Esophagus squamous epithelium (tissue), 5 donors: ENCODE data around the gene NYAP1. TPM values are rescaled to one million over a fixed set of nuclear protein-coding genes. Genes with fewer than 3 reads are reported as not detected.

ENCODE experiments used
- DNase-seq: peaks from one replicate; lab custom pipeline; 2025; lab: John Stamatoyannopoulos, UW
- H3K27ac ChIP-seq, 4 donors: fragments of 200-600 bp; sonication (generic); one replicate each; pipeline ENCODE4 v1.5.1; 2016 to 2019; ENCODE audit warnings: mild to moderate bottlenecking in 1 of 4
- H3K27me3 ChIP-seq, 4 donors: fragments of 200-600 bp; sonication (generic); 1 replicate in 3 of 4; 2 replicates in 1 of 4; pipeline versions ENCODE4 v1.5.1 to v1.6.0; 2017 to 2021; ENCODE audit warnings: antibody characterized with exemption in 1 of 4
- H3K36me3 ChIP-seq, 3 donors: fragments of 200-600 bp; sonication (generic); one replicate each; pipeline ENCODE4 v1.5.1; 2016 to 2019
- H3K4me1 ChIP-seq, 3 donors: fragments of 200-600 bp; sonication (generic); one replicate each; pipeline ENCODE4 v1.5.1; 2017 to 2019
- H3K4me3 ChIP-seq, 4 donors: fragments of 200-600 bp; sonication (generic); 1 replicate in 3 of 4; 2 replicates in 1 of 4; pipeline ENCODE4 v1.5.1; 2016 to 2019; ENCODE audit warnings: mild to moderate bottlenecking in 2 of 4, moderate library complexity in 1 of 4
- H3K9me3 ChIP-seq, 3 donors: fragments of 200-600 bp; sonication (generic); one replicate each; pipeline ENCODE4 v1.5.1; 2016 to 2019
- CTCF ChIP-seq, 6 experiments: fragments of 450-650 bp in 4 of 6; fragments of 200-600 bp in 2 of 6; sonication (generic) in 2 of 6; IDR thresholded peaks; one replicate each; pipeline ENCODE4 v1.5.1; 2016 to 2019; ENCODE audit warnings: antibody characterized with exemption in 6 of 6, mild to moderate bottlenecking in 4 of 6, moderate library complexity in 4 of 6
- POLR2A ChIP-seq, 4 donors: fragments of 450-650 bp; IDR thresholded peaks; one replicate each; pipeline ENCODE4 v1.6.1; 2017; ENCODE audit warnings: antibody characterized with exemption in 4 of 4, mild to moderate bottlenecking in 4 of 4, moderate library complexity in 3 of 4
- WGBS, 2 donors: methylation state at CpG; one replicate each; pipeline ENCODE4 v1.1.5; 2018; 5-methylcytosine and 5-hydroxymethylcytosine counted together
- intact Hi-C: fragments of 100-400 bp; cut with DNase I; formaldehyde crosslinking; loops from one replicate; pipeline ENCODE4 v1.15.0; 2022
- total RNA-seq, 4 donors: library from RNA; depleted of rRNA; stranded (reverse); fragments of >200 nt; gene quantifications; one replicate each; pipeline ENCODE4 v1.1.0, GENCODE V29; 2016
- donor health status: DM: yes; HTN: yes; CAD: no.

The NYAP1 gene
- total RNA-seq, 4 donors from 2014 or later, result 0.31 to 1.1 (median 0.57) TPM; not detected in 1

GRCh38 chr7:100465299-100465698, 18.4 kb upstream of the NYAP1 start:
- H3K36me3 ChIP-seq, result peaks cover 6 to 70% (median 7%) of the 10 kb centered on the region in 3 donors
- intact Hi-C loops, result no loop called here
- no peaks in the 10 kb centered on the region for H3K9me3 ChIP-seq
- WGBS, 2 donors, result 79 to 80% methylated on average over 6 to 8 of the region's 8 CpGs
- H3K27me3 ChIP-seq, result no peaks in the 10 kb centered on the region
- TF ChIP-seq CTCF (IDR thresholded peaks at IDR 0.05) (no peak), POLR2A (IDR thresholded peaks at IDR 0.05) (no peak)
- H3K27ac ChIP-seq, result peak overlapping the region in 1 of 4 donors; percentile 54
- no peak overlapping the region for H3K4me3 ChIP-seq
- peaks cover 15 to 50% (median 16%) of the 10 kb centered on the region in 3 donors for H3K4me1 ChIP-seq
- DNase-seq, result no peak

DNA sequence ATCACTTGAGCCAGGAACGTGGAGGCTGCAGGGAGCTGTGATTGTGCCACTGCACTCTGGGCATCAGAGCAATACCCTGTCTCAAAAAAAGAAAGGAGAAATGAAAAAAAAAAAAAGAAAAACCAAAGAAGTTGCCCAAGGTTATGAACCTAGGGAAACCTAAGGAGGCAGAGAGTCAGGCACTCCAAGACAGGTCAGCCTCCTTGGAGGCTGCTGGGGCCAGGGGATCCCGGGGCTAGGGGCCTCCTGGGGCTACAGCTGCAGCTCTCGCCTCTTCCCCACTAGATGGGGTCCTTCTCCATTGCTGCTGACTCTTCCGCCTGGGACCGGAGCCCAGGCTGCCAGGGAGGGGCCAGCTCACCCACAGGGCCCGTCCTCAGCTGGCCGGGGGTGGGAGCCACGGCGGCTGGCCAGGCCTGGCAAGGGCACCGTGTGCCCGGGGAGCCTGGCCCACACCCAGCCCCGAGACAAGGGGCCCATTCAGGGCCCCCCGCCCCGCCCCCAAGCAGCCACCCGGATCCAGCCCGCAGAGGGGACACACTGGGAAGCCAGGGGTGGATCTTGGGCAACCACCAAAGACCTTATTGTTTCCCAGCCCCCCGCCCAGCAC, 17.9 kb upstream of the NYAP1 start:
- 15 to 37% methylated on average over 5 of the region's 17 CpGs for WGBS, 2 donors
- peaks cover 15 to 54% (median 16%) of the 10 kb centered on the region in 3 donors for H3K4me1 ChIP-seq
- peaks cover 6 to 71% (median 7%) of the 10 kb centered on the region in 3 donors for H3K36me3 ChIP-seq
- peak overlapping the region; percentile 3 to 63 (median 48) for H3K27ac ChIP-seq
- peak overlapping the region in 1 of 4 donors; percentile 37 for H3K4me3 ChIP-seq
- no peaks in the 10 kb centered on the region for H3K9me3 ChIP-seq
- intact Hi-C loops, result no loop called here
- DNase-seq, result no peak
- TF ChIP-seq CTCF (IDR thresholded peaks at IDR 0.05) (peak; percentile 16 to 51 (median 48)), POLR2A (IDR thresholded peaks at IDR 0.05) (no peak)
- no peaks in the 10 kb centered on the region for H3K27me3 ChIP-seq

DNA sequence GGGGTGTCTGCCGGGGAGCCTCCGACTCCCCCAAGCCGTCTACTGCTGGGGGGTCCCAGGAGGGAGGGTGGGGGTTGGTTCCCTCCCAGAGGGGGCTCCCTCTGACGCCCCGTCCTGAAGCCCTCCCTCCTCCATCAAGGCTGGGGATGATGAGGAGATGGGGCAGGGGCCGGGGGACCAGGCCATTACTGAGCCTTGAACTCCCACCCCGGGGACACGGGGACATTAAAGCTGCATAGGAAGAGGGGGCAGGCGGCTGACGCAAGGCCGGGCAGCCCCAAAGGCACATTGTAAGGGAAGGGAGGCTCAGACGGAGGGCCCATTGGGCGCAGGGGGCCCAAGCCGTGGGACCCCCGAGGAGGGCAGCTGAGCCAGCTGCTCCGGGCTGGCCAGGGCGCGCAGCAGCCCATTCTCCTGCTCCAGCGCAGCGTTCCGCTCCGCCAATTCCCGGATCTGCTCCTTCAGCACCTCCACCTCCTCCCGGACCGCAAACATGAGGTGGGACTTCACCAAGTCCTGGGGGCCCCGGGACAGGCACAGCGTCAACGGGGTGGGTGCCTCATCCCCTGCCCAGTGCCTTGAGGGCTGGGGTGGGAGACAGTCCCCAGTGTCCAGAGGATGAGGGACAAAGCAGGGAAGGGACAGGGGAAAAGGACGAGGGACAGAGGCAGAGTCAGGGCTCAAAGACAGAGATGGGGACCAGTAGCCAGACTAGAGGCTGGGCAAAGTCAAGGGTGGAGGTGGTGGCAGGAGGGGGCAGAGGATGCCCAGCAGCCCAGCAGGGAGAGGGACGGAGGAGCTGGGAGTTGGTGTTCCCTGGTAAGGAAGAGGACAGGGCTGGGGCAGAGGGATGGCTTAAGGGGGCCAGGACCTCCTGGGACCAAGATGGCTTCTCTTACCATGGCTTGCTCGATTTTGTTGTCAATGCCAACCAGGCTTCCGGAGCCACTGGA, 16.8 kb upstream of the NYAP1 start:
- Histone ChIP-seq H3K36me3 (peaks cover 6 to 74% (median 7%) of the 10 kb centered on the region in 3 donors), H3K27me3 (no peaks in the 10 kb centered on the region), H3K4me3 (no peak overlapping the region), H3K4me1 (peaks cover 15 to 63% (median 18%) of the 10 kb centered on the region in 3 donors), H3K27ac (peak overlapping the region in 2 of 4 donors; percentile 42 to 54), H3K9me3 (no peaks in the 10 kb centered on the region)
- intact Hi-C loops, result no loop called here
- TF ChIP-seq POLR2A (IDR thresholded peaks at IDR 0.05) (no peak), CTCF (IDR thresholded peaks at IDR 0.05) (no peak)
- DNase-seq, result no peak
- WGBS, 2 donors, result 58 to 64% methylated on average over 5 to 7 of the region's 32 CpGs

GRCh38 chr7:100467638-100468373, 15.9 kb upstream of the NYAP1 start:
- H3K27me3 ChIP-seq, result no peaks in the 10 kb centered on the region
- H3K4me1 ChIP-seq, result peaks cover 23 to 72% (median 26%) of the 10 kb centered on the region in 3 donors
- intact Hi-C loops, result no loop called here
- no peak for DNase-seq
- H3K36me3 ChIP-seq, result peaks cover 6 to 75% (median 7%) of the 10 kb centered on the region in 3 donors
- no peak for TF ChIP-seq CTCF (IDR thresholded peaks at IDR 0.05)
- TF ChIP-seq POLR2A (IDR thresholded peaks at IDR 0.05), result no peak
- H3K27ac ChIP-seq, result peak overlapping the region in 1 of 4 donors; percentile 29
- H3K9me3 ChIP-seq, result no peaks in the 10 kb centered on the region
- H3K4me3 ChIP-seq, result no peak overlapping the region
- 77 to 83% methylated on average over 1 to 9 of the region's 22 CpGs for WGBS, 2 donors
